ENCODE results near the gene DUSP16. TPM values are rescaled to one million over a fixed set of nuclear protein-coding genes. Genes with fewer than 3 reads are reported as not detected.

The DUSP16 gene
- total RNA-seq, 1 donor from 2014 or later, result 2.0 TPM

GRCh38 chr12:12534975-12535374 lies 27.7 kb downstream of the DUSP16 start:
- ATAC-seq (ENCODE audit: low read depth) (no peak), DNase-seq (no peak)
- intact Hi-C loops (cut with micrococcal nuclease), result no loop called here
- no peaks in the 10 kb centered on the region for H3K27me3 Mint-ChIP-seq
- no peaks in the 10 kb centered on the region for H3K4me1 Mint-ChIP-seq
- CTCF ChIA-PET, result no interaction called here
- H3K36me3 Mint-ChIP-seq (ENCODE audit: low read depth), result no peaks in the 10 kb centered on the region
- H3K4me3 Mint-ChIP-seq, result no peak overlapping the region
- POLR2A ChIA-PET, result no interaction called here
- TF ChIP-seq, protein P1, sequence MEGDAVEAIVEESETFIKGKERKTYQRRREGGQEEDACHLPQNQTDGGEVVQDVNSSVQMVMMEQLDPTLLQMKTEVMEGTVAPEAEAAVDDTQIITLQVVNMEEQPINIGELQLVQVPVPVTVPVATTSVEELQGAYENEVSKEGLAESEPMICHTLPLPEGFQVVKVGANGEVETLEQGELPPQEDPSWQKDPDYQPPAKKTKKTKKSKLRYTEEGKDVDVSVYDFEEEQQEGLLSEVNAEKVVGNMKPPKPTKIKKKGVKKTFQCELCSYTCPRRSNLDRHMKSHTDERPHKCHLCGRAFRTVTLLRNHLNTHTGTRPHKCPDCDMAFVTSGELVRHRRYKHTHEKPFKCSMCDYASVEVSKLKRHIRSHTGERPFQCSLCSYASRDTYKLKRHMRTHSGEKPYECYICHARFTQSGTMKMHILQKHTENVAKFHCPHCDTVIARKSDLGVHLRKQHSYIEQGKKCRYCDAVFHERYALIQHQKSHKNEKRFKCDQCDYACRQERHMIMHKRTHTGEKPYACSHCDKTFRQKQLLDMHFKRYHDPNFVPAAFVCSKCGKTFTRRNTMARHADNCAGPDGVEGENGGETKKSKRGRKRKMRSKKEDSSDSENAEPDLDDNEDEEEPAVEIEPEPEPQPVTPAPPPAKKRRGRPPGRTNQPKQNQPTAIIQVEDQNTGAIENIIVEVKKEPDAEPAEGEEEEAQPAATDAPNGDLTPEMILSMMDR (IDR thresholded peaks at IDR 0.05), result no peak
- no peak overlapping the region for H3K27ac Mint-ChIP-seq
- H3K9me3 Mint-ChIP-seq, result no peaks in the 10 kb centered on the region

GRCh38 chr12:12534166-12534866 lies 28.3 kb downstream of the DUSP16 start:
- H3K4me1 Mint-ChIP-seq, result no peaks in the 10 kb centered on the region
- no peaks in the 10 kb centered on the region for H3K27me3 Mint-ChIP-seq
- no peaks in the 10 kb centered on the region for H3K36me3 Mint-ChIP-seq (ENCODE audit: low read depth)
- no peaks in the 10 kb centered on the region for H3K9me3 Mint-ChIP-seq
- no peak for ATAC-seq (ENCODE audit: low read depth)
- H3K4me3 Mint-ChIP-seq, result no peak overlapping the region
- H3K27ac Mint-ChIP-seq, result no peak overlapping the region
- intact Hi-C loops (cut with micrococcal nuclease), result no loop called here
- POLR2A ChIA-PET, result no interaction called here
- DNase-seq, result no peak
- CTCF ChIA-PET, result no interaction called here
- TF ChIP-seq, protein P1 (IDR thresholded peaks at IDR 0.05), result no peak

DNA sequence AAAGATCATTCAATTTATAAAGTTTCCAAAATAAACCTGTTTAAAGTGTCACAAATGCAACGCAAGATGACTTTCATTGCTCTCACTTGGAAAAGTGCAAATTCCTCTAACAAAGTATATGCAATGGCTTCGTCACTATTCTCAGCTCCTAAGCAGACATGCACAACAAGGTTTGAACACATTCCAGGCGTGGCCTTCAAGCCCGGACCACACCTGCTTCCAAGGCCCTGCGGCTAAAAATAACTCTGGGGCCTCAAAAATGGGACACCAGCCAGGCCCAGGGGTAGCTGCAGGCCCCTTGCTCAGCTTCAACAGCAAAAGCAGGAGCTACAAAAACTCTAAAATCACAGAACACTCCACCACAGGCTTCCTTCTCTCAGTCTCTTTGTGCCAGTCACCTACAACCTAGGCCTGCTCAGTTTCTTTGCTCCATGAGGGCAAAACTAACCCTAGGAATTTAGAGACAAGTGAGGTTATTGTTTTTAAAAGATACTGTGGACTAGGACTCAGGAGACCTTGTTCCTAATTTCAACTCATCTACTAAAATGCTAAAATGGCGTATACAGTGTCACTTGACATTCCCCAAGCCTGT lies 29.3 kb downstream of the DUSP16 start:
- H3K27me3 Mint-ChIP-seq, result no peaks in the 10 kb centered on the region
- ATAC-seq (ENCODE audit: low read depth) (no peak), DNase-seq (no peak)
- H3K27ac Mint-ChIP-seq, result no peak overlapping the region
- no peaks in the 10 kb centered on the region for H3K9me3 Mint-ChIP-seq
- intact Hi-C loops (cut with micrococcal nuclease), result no loop called here
- TF ChIP-seq, protein P1 (IDR thresholded peaks at IDR 0.05), result no peak
- H3K4me1 Mint-ChIP-seq, result no peaks in the 10 kb centered on the region
- ChIA-PET CTCF (no interaction called here), POLR2A (no interaction called here)
- H3K36me3 Mint-ChIP-seq (ENCODE audit: low read depth), result no peaks in the 10 kb centered on the region
- no peak overlapping the region for H3K4me3 Mint-ChIP-seq

- Mint-ChIP-seq H3K27me3 (no peaks in the 10 kb centered on the region), H3K36me3 (ENCODE audit: low read depth) (no peaks in the 10 kb centered on the region), H3K27ac (no peak overlapping the region), H3K4me3 (no peak overlapping the region), H3K9me3 (no peaks in the 10 kb centered on the region), H3K4me1 (no peaks in the 10 kb centered on the region)
- ChIA-PET CTCF (no interaction called here), POLR2A (no interaction called here)
- ATAC-seq (ENCODE audit: low read depth), result no peak
- TF ChIP-seq, protein P1 (IDR thresholded peaks at IDR 0.05), result no peak
- intact Hi-C loops (cut with micrococcal nuclease), result no loop called here
- DNase-seq, result no peak
Observed at GRCh38 chr12:12531194-12531593, 31.5 kb downstream of the DUSP16 start.

DNA sequence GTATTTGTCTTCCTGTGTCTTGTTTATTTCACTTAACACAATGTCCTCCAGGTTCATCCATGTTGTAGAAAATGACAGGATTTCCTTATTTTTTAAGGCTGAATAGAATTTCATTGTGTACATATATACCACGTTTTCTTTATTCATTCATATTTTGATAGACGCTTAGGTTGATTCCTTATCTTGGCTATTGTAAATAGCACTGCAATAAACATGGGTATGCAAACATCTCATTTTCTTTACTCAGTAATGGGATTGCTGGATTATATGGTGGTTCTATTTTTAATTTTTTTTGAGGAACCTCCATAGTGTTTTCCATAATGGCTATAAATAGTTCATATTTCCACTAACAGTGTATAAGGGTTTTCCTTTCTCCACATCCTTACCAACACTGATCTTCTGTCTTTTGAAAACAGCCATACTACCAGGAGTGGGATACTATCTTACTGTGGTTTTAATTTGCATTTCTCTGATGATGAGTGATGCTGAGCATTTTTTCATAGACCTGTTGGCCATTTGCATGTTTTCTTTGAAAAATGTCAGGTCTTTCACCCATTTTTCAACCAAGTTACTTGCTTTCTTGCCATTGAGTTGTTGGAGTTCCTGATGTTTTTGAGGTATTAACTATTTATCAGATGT lies 32.8 kb downstream of the DUSP16 start:
- Mint-ChIP-seq H3K4me1 (no peaks in the 10 kb centered on the region), H3K27ac (no peak overlapping the region), H3K9me3 (no peaks in the 10 kb centered on the region), H3K4me3 (no peak overlapping the region), H3K27me3 (no peaks in the 10 kb centered on the region), H3K36me3 (ENCODE audit: low read depth) (no peaks in the 10 kb centered on the region)
- DNase-seq (no peak), ATAC-seq (ENCODE audit: low read depth) (no peak)
- ChIA-PET POLR2A (no interaction called here), CTCF (no interaction called here)
- TF ChIP-seq, protein P1 (IDR thresholded peaks at IDR 0.05), result no peak
- intact Hi-C loops (cut with micrococcal nuclease), result no loop called here
